KMS-11 (cell line): ENCODE results near the gene TK2.

ENCODE experiments used
- H2AFZ ChIP-seq: fragments of 200-600 bp; sonication (generic); 2 replicates; pipeline ENCODE4 v1.6.1; 2016; ENCODE audit warnings: antibody characterized with exemption, mixed run types, low read depth
- H3K27ac ChIP-seq: fragments of 200-600 bp; sonication (generic); 2 replicates; pipeline ENCODE4 v1.6.1; 2016; ENCODE audit warnings: mild to moderate bottlenecking, mixed run types
- H3K27me3 ChIP-seq: fragments of 200-600 bp; sonication (generic); 2 replicates; pipeline ENCODE4 v1.6.1; 2017; ENCODE audit warnings: mild to moderate bottlenecking, low read depth, mixed run types, moderate library complexity; ENCODE audit not compliant: insufficient read depth
- H3K36me3 ChIP-seq: fragments of 200-600 bp; sonication (generic); 2 replicates; pipeline ENCODE4 v1.6.1; 2017; ENCODE audit warnings: mild to moderate bottlenecking, mixed run types; ENCODE audit not compliant: insufficient read depth
- H3K4me1 ChIP-seq: fragments of 200-600 bp; sonication (generic); 2 replicates; pipeline ENCODE4 v1.6.1; 2016; ENCODE audit warnings: mild to moderate bottlenecking, low read depth, mixed run types; ENCODE audit not compliant: poor library complexity, severe bottlenecking
- H3K4me2 ChIP-seq: fragments of 200-600 bp; sonication (generic); 2 replicates; pipeline ENCODE4 v1.7.0; 2016; ENCODE audit warnings: mild to moderate bottlenecking, mixed run types
- H3K4me3 ChIP-seq: fragments of 200-600 bp; sonication (generic); IDR thresholded peaks from 2 replicates; pipeline ENCODE4 v1.6.1; 2017; ENCODE audit warnings: low read depth, low read length, mixed read lengths; ENCODE audit not compliant: insufficient read depth
- H3K79me2 ChIP-seq: fragments of 200-600 bp; sonication (generic); 2 replicates; pipeline ENCODE4 v1.6.1; 2016; ENCODE audit warnings: low read depth, mixed run types; ENCODE audit not compliant: insufficient read depth
- H3K9ac ChIP-seq: fragments of 200-600 bp; sonication (generic); 2 replicates; pipeline ENCODE4 v1.6.1; 2016; ENCODE audit warnings: mild to moderate bottlenecking, mixed run types
- H4K20me1 ChIP-seq: fragments of 200-600 bp; sonication (generic); 2 replicates; pipeline ENCODE4 v1.6.1; 2016; ENCODE audit warnings: mild to moderate bottlenecking, mixed run types; ENCODE audit not compliant: insufficient read depth
- CTCF ChIP-seq: fragments of 200-600 bp; sonication (generic); conservative IDR thresholded peaks from 2 replicates; pipeline ENCODE4 v1.6.1; 2017; ENCODE audit warnings: low read depth, mild to moderate bottlenecking, antibody characterized with exemption, low read length, moderate library complexity, mixed read lengths

Gene TK2

GRCh38 chr16:66476328-66477027 is 73.4 kb downstream of the TK2 start:
- no peak for TF ChIP-seq CTCF
- H3K27ac ChIP-seq = no peak overlapping the region
- no peaks in the 10 kb centered on the region for H3K79me2 ChIP-seq
- H3K36me3 ChIP-seq = no peaks in the 10 kb centered on the region
- H3K27me3 ChIP-seq = no peaks in the 10 kb centered on the region
- peak overlapping the region; percentile 53; the same call in 1 of the 2 replicates for H2AFZ ChIP-seq
- H3K4me1 ChIP-seq = peaks cover 43% of the 10 kb centered on the region
- no peak overlapping the region for H3K9ac ChIP-seq
- no peaks in the 10 kb centered on the region for H4K20me1 ChIP-seq
- H3K4me2 ChIP-seq = no peak overlapping the region
- no peak overlapping the region for H3K4me3 ChIP-seq

- no peak overlapping the region for H3K4me3 ChIP-seq
- peak overlapping the region; percentile 53; the same call in 1 of the 2 replicates for H3K4me2 ChIP-seq
- H3K27ac ChIP-seq = no peak overlapping the region; the same call in 1 of the 2 replicates
- H3K36me3 ChIP-seq = no peaks in the 10 kb centered on the region
- peak overlapping the region; percentile 46; the same call in 1 of the 2 replicates for H2AFZ ChIP-seq
- no peaks in the 10 kb centered on the region for H4K20me1 ChIP-seq
- H3K27me3 ChIP-seq = no peaks in the 10 kb centered on the region
- no peak for TF ChIP-seq CTCF
- H3K9ac ChIP-seq = no peak overlapping the region
- peaks cover 43% of the 10 kb centered on the region for H3K4me1 ChIP-seq
- H3K79me2 ChIP-seq = no peaks in the 10 kb centered on the region
Measured at GRCh38 chr16:66475232-66475631, 74.7 kb downstream of the TK2 start.

GRCh38 chr16:66474750-66475199 is 75.1 kb downstream of the TK2 start:
- peaks cover 43% of the 10 kb centered on the region for H3K4me1 ChIP-seq
- peak overlapping the region; percentile 53; the same call in 1 of the 2 replicates for H3K4me2 ChIP-seq
- peak overlapping the region; percentile 3; the same call in 1 of the 2 replicates for H3K9ac ChIP-seq

More at GRCh38 chr16:66474750-66475199, 75.1 kb downstream of the TK2 start:
- TF ChIP-seq CTCF = no peak
- Histone ChIP-seq H3K79me2 (no peaks in the 10 kb centered on the region), H3K36me3 (no peaks in the 10 kb centered on the region), H3K27ac (no peak overlapping the region; the same call in 1 of the 2 replicates), H4K20me1 (no peaks in the 10 kb centered on the region), H2AFZ (peak overlapping the region; percentile 46; the same call in 1 of the 2 replicates), H3K27me3 (no peaks in the 10 kb centered on the region), H3K4me3 (no peak overlapping the region)
